Neural cell (in vitro differentiated cells): ENCODE results near the gene RUVBL1. TPM values are rescaled to one million over a fixed set of nuclear protein-coding genes. Genes with fewer than 3 reads are reported as not detected.

Experiments used
- H2AFZ ChIP-seq: fragments of 200-600, 300-800 bp; sonication (generic), shearing (Covaris generic); 2 replicates; pipeline ENCODE4 v1.6.0; 2014; ENCODE audit warnings: low read depth, mild to moderate bottlenecking, antibody characterized with exemption, low read length, moderate library complexity
- H3F3A ChIP-seq: fragments of 200-600 bp; shearing (Covaris generic); 2 replicates; pipeline ENCODE4 v1.6.1; 2016; ENCODE audit warnings: mild to moderate bottlenecking, moderate library complexity, mixed read lengths, antibody characterized with exemption, low read length; ENCODE audit not compliant: insufficient read depth, poor library complexity, severe bottlenecking
- H3K27ac ChIP-seq: fragments of 200-600, 300-800 bp; sonication (generic), shearing (Covaris generic); 2 replicates; pipeline ENCODE4 v1.5.1; 2014; ENCODE audit warnings: mild to moderate bottlenecking, low read length, moderate library complexity
- H3K27me3 ChIP-seq: fragments of 300-800, 200-600 bp; sonication (generic), shearing (Covaris generic); 2 replicates; pipeline ENCODE4 v1.6.0; 2014; ENCODE audit warnings: mild to moderate bottlenecking, low read depth, low read length, moderate library complexity; ENCODE audit not compliant: insufficient read depth
- H3K36me3 ChIP-seq: fragments of 300-800, 200-600 bp; sonication (generic), shearing (Covaris generic); 2 replicates; pipeline ENCODE4 v1.5.1; 2014; ENCODE audit warnings: mild to moderate bottlenecking, antibody characterized with exemption, low read length, moderate library complexity; ENCODE audit not compliant: insufficient read depth
- H3K4me2 ChIP-seq: fragments of 300-800, 200-600 bp; sonication (generic), shearing (Covaris generic); 2 replicates; pipeline ENCODE4 v1.6.0; 2014; ENCODE audit warnings: mild to moderate bottlenecking, low read length
- H3K4me3 ChIP-seq: fragments of 300-800, 200-600 bp; sonication (generic), shearing (Covaris generic); 2 replicates; pipeline ENCODE4 v1.5.1; 2014; ENCODE audit warnings: mild to moderate bottlenecking, low read length, moderate library complexity
- H3K79me2 ChIP-seq: fragments of 200-600 bp; shearing (Covaris generic); replicated peaks from 2 replicates; pipeline ENCODE4 v1.6.0; 2014; ENCODE audit warnings: mild to moderate bottlenecking, low read length, moderate library complexity; ENCODE audit not compliant: insufficient read depth
- H3K9ac ChIP-seq: fragments of 300-800, 200-600 bp; sonication (generic), shearing (Covaris generic); 2 replicates; pipeline ENCODE4 v1.6.1; 2016; ENCODE audit warnings: mild to moderate bottlenecking, low read length, mixed read lengths
- H3K9me2 ChIP-seq: fragments of 200-600 bp; shearing (Covaris generic); 2 replicates; pipeline ENCODE4 v1.6.1; 2016; ENCODE audit warnings: mild to moderate bottlenecking, low read length, mixed read lengths; ENCODE audit not compliant: insufficient read depth
- H3K9me3 ChIP-seq: fragments of 200-600, 300-800 bp; sonication (generic), shearing (Covaris generic); 2 replicates; pipeline ENCODE4 v1.6.1; 2016; ENCODE audit warnings: mild to moderate bottlenecking, mixed run types, low read length, moderate library complexity, mixed read lengths
- H4K20me1 ChIP-seq: fragments of 200-600 bp; shearing (Covaris generic); 2 replicates; pipeline ENCODE4 v1.6.1; 2016; ENCODE audit warnings: mild to moderate bottlenecking, mixed run types; ENCODE audit not compliant: insufficient read depth
- CTCF ChIP-seq: fragments of 450-650 bp; IDR thresholded peaks from 2 replicates; pipeline ENCODE4 v1.5.1; 2014; ENCODE audit warnings: antibody characterized with exemption, mild to moderate bottlenecking, moderate library complexity; ENCODE audit not compliant: poor library complexity, severe bottlenecking
- EP300 ChIP-seq: fragments of 450-650 bp; conservative IDR thresholded peaks from 2 replicates; pipeline ENCODE4 v1.6.1; 2014; ENCODE audit warnings: antibody characterized with exemption, mild to moderate bottlenecking, moderate library complexity; ENCODE audit not compliant: poor library complexity, severe bottlenecking
- EZH2 ChIP-seq: fragments of 200-600, 300-800 bp; shearing (Covaris generic), sonication (generic); IDR thresholded peaks from 2 replicates; pipeline ENCODE4 v1.6.1; 2014; ENCODE audit warnings: antibody characterized with exemption, low read length, borderline replicate concordance, mild to moderate bottlenecking; ENCODE audit not compliant: insufficient read depth, poor library complexity, severe bottlenecking
- MXI1 ChIP-seq: fragments of 450-650 bp; conservative IDR thresholded peaks from 2 replicates; pipeline ENCODE4 v1.6.1; 2014; ENCODE audit warnings: antibody characterized with exemption, mild to moderate bottlenecking; ENCODE audit not compliant: poor library complexity, severe bottlenecking
- POLR2AphosphoS5 ChIP-seq: IDR thresholded peaks from 2 replicates; pipeline ENCODE4 v1.6.1; 2012
- RAD21 ChIP-seq: fragments of 450-650 bp; conservative IDR thresholded peaks from 2 replicates; pipeline ENCODE4 v1.6.1; 2014; ENCODE audit warnings: antibody characterized with exemption, mild to moderate bottlenecking, moderate library complexity
- REST ChIP-seq: IDR thresholded peaks from 2 replicates; pipeline ENCODE4 v1.6.1; 2012; ENCODE audit warnings: borderline replicate concordance
- SMC3 ChIP-seq: fragments of 450-650 bp; conservative IDR thresholded peaks from 2 replicates; pipeline ENCODE4 v1.6.1; 2014; ENCODE audit warnings: antibody characterized with exemption, mild to moderate bottlenecking, moderate library complexity; ENCODE audit not compliant: poor library complexity
- TAF1 ChIP-seq: IDR thresholded peaks from 2 replicates; pipeline ENCODE4 v1.6.1; 2012; ENCODE audit warnings: low read depth
- polyA plus RNA-seq: library from polyadenylated mRNA; depleted of rRNA; stranded (reverse); fragments of >200 nt; gene quantifications from 2 replicates; pipeline ENCODE4 v1.2.3, GENCODE V29; 2014

RUVBL1 gene
- polyA plus RNA-seq, 1 donor from 2014 or later, result 83.3 TPM

- Histone ChIP-seq H3K27me3 (no peaks in the 10 kb centered on the region), H3F3A (no peaks in the 10 kb centered on the region), H2AFZ (no peak overlapping the region), H4K20me1 (no peaks in the 10 kb centered on the region), H3K79me2 (no peaks in the 10 kb centered on the region), H3K4me3 (no peak overlapping the region), H3K36me3 (no peaks in the 10 kb centered on the region), H3K9me2 (no peaks in the 10 kb centered on the region), H3K9me3 (no peaks in the 10 kb centered on the region), H3K4me2 (no peak overlapping the region), H3K27ac (no peak overlapping the region), H3K9ac (no peak overlapping the region)
- TF ChIP-seq CTCF, result no peak
- no peak for TF ChIP-seq RAD21
- TF ChIP-seq EZH2, result no peak
- no peak for TF ChIP-seq EP300
- TF ChIP-seq TAF1, result no peak
- no peak for TF ChIP-seq SMC3
- TF ChIP-seq MXI1, result no peak
- no peak for TF ChIP-seq REST
Observed at GRCh38 chr3:128151758-128152274, 28.2 kb upstream of the RUVBL1 start.

- no peaks in the 10 kb centered on the region for H3K27me3 ChIP-seq
- H3K27ac ChIP-seq, result no peak overlapping the region
Observed at GRCh38 chr3:128149650-128150049, 26.0 kb upstream of the RUVBL1 start.

More at GRCh38 chr3:128149650-128150049, 26.0 kb upstream of the RUVBL1 start:
- H3K9me2 ChIP-seq, result no peaks in the 10 kb centered on the region
- no peaks in the 10 kb centered on the region for H3K9me3 ChIP-seq
- H3K9ac ChIP-seq, result no peak overlapping the region
- H4K20me1 ChIP-seq, result no peaks in the 10 kb centered on the region
- H3F3A ChIP-seq, result no peaks in the 10 kb centered on the region
- H3K4me2 ChIP-seq, result no peak overlapping the region
- no peak for TF ChIP-seq POLR2AphosphoS5
- no peak for TF ChIP-seq REST
- TF ChIP-seq MXI1, result no peak
- no peak for TF ChIP-seq EP300
- TF ChIP-seq SMC3, result no peak
- no peak for TF ChIP-seq RAD21
- no peak for TF ChIP-seq EZH2
- TF ChIP-seq TAF1, result no peak
- TF ChIP-seq CTCF, result no peak
- H3K79me2 ChIP-seq, result no peaks in the 10 kb centered on the region
- no peak overlapping the region for H3K4me3 ChIP-seq
- no peak overlapping the region for H2AFZ ChIP-seq
- no peaks in the 10 kb centered on the region for H3K36me3 ChIP-seq
